Glomerular endothelial cell (primary cell): ENCODE measurements around the gene DOCK1. TPM values are rescaled to one million over a fixed set of nuclear protein-coding genes. Genes with fewer than 3 reads are reported as not detected.

Experiments
- DNase-seq: peaks from one replicate; pipeline ENCODE4 v3.0.0-alpha.2; 2011; ENCODE audit warnings: low read depth, low spot score; ENCODE audit errors: extremely low read depth
- total RNA-seq: library from RNA; depleted of rRNA; stranded (reverse); fragments of >200 nt; gene quantifications from 2 replicates; pipeline ENCODE4 v1.2.3, GENCODE V29; 2015

DOCK1 gene
- total RNA-seq, 1 donor from 2014 or later, result 90.4 TPM

GRCh38 chr10:127440371-127440770 lies 535.1 kb downstream of the DOCK1 start:
- DNase-seq, result no peak

GRCh38 chr10:127441350-127442219 lies 536.4 kb downstream of the DOCK1 start:
- DNase-seq, result no peak

GRCh38 chr10:127442220-127442525 lies 536.9 kb downstream of the DOCK1 start:
- no peak for DNase-seq

GRCh38 chr10:127444155-127444554 lies 538.9 kb downstream of the DOCK1 start:
- DNase-seq, result no peak

- no peak for DNase-seq
Observed at GRCh38 chr10:127447197-127447596, 542.0 kb downstream of the DOCK1 start.

GRCh38 chr10:127449490-127449889 lies 544.3 kb downstream of the DOCK1 start:
- no peak for DNase-seq

GRCh38 chr10:127450644-127451043 lies 545.4 kb downstream of the DOCK1 start:
- no peak for DNase-seq

- DNase-seq, result no peak
Observed at GRCh38 chr10:127451628-127452027, 546.4 kb downstream of the DOCK1 start.

GRCh38 chr10:127452568-127452967 lies 547.3 kb downstream of the DOCK1 start:
- no peak for DNase-seq

GRCh38 chr10:127453706-127454105 lies 548.5 kb downstream of the DOCK1 start:
- no peak for DNase-seq

GRCh38 chr10:127456122-127456521 lies 550.9 kb downstream of the DOCK1 start:
- DNase-seq, result no peak

GRCh38 chr10:127458016-127458810 lies 553.0 kb downstream of the DOCK1 start:
- no peak for DNase-seq

- no peak for DNase-seq
Observed at GRCh38 chr10:127458829-127459228, 553.6 kb downstream of the DOCK1 start.

- DNase-seq, result no peak
Observed at GRCh38 chr10:127459918-127460317, 554.7 kb downstream of the DOCK1 start.

GRCh38 chr10:127462643-127463295 lies 557.5 kb downstream of the DOCK1 start:
- DNase-seq, result no peak

GRCh38 chr10:127463548-127463947 lies 558.3 kb downstream of the DOCK1 start:
- DNase-seq, result no peak

- no peak for DNase-seq
Observed at GRCh38 chr10:127464561-127464960, 559.3 kb downstream of the DOCK1 start.

- DNase-seq, result no peak
Observed at GRCh38 chr10:127467811-127468210, 562.6 kb downstream of the DOCK1 start.

- DNase-seq, result no peak
Observed at GRCh38 chr10:127468632-127469031, 563.4 kb downstream of the DOCK1 start.

GRCh38 chr10:127470911-127471310 lies 565.7 kb downstream of the DOCK1 start:
- no peak for DNase-seq

- DNase-seq, result no peak
Observed at GRCh38 chr10:127472976-127473375, 567.7 kb downstream of the DOCK1 start.
